IMR-90 (cell line): ENCODE results near the gene TMOD1. TPM values are rescaled to one million over a fixed set of nuclear protein-coding genes. Genes with fewer than 3 reads are reported as not detected.

Experiments used
- ATAC-seq: fragments of 200-7000 bp; cut with Tn5 transposase; 2 replicates; pipeline ENCODE4 v1.9.1; 2020; ENCODE audit warnings: low read depth, mild to moderate bottlenecking, moderate library complexity
- BruUV-seq: library from RNA; stranded (reverse); fragments of 400-500 nt; replicated peaks from 2 replicates; lab custom pipeline; 2021; lab: Mats Ljungman, UMichigan
- CTCF ChIA-PET: fragments of 300-600 bp; formaldehyde crosslinking; extraction: SDS; loops from one replicate; lab custom pipeline; 2021; ENCODE audit warnings: antibody characterized with exemption; lab: Yijun Ruan, JAX
- POLR2A ChIA-PET: fragments of 300-600 bp; sonication (Branson Sonifier 250); formaldehyde crosslinking; loops from one replicate; lab custom pipeline; 2022; ENCODE audit warnings: antibody characterized with exemption; ENCODE audit not compliant: unreplicated experiment; lab: Charles Lee
- DNase-seq: peaks from one replicate; pipeline ENCODE4 v3.0.0; 2013
- H2AFZ ChIP-seq: replicated peaks from 2 replicates; pipeline ENCODE3; 2013; ENCODE audit warnings: low read length, mild to moderate bottlenecking; ENCODE audit not compliant: poor library complexity
- H2AK5ac ChIP-seq: 2 replicates; pipeline ENCODE4 v1.6.1; 2013; ENCODE audit warnings: low read depth, low read length, inconsistent platforms
- H2AK9ac ChIP-seq: replicated peaks from 2 replicates; pipeline ENCODE3; 2013; ENCODE audit warnings: mild to moderate bottlenecking, low read depth, low read length, moderate library complexity; ENCODE audit not compliant: poor library complexity
- H2BK120ac ChIP-seq: 2 replicates; pipeline ENCODE4 v1.6.1; 2013; ENCODE audit warnings: low read depth, low read length, inconsistent platforms
- H2BK15ac ChIP-seq: 3 replicates; pipeline ENCODE4 v1.6.1; 2013; ENCODE audit warnings: low read depth, low read length, inconsistent platforms
- H2BK20ac ChIP-seq: 2 replicates; pipeline ENCODE4 v1.6.1; 2013; ENCODE audit warnings: low read depth, mild to moderate bottlenecking, inconsistent platforms, low read length, moderate library complexity
- H2BK5ac ChIP-seq: 2 replicates; pipeline ENCODE4 v1.6.1; 2013; ENCODE audit warnings: mild to moderate bottlenecking, low read depth, low read length, inconsistent platforms; ENCODE audit not compliant: poor library complexity, severe bottlenecking
- H3K14ac ChIP-seq: replicated peaks from 2 replicates; pipeline ENCODE4 v1.6.1; 2013; ENCODE audit warnings: low read depth, low read length, inconsistent platforms
- H3K18ac ChIP-seq: 2 replicates; pipeline ENCODE4 v1.6.1; 2013; ENCODE audit warnings: low read depth, low read length, control low read depth
- H3K23ac ChIP-seq: 2 replicates; pipeline ENCODE4 v1.6.1; 2013; ENCODE audit warnings: low read depth, low read length, inconsistent platforms
- H3K27ac ChIP-seq: 2 replicates; pipeline ENCODE4 v1.5.1; 2013; ENCODE audit warnings: mild to moderate bottlenecking, control low read depth, low read length; ENCODE audit not compliant: insufficient read depth
- H3K27me3 ChIP-seq: 2 replicates; pipeline ENCODE4 v1.6.1; 2013; ENCODE audit warnings: low read length; ENCODE audit not compliant: control insufficient read depth, insufficient read depth
- H3K36me3 ChIP-seq: 2 replicates; pipeline ENCODE4 v1.6.1; 2013; ENCODE audit warnings: low read length, mixed read lengths; ENCODE audit not compliant: control insufficient read depth, insufficient read depth
- H3K4ac ChIP-seq: 2 replicates; pipeline ENCODE4 v1.6.1; 2013; ENCODE audit warnings: low read depth, low read length, inconsistent platforms
- H3K4me1 ChIP-seq: 2 replicates; pipeline ENCODE4 v1.6.1; 2013; ENCODE audit warnings: low read length, mixed read lengths; ENCODE audit not compliant: control insufficient read depth, insufficient read depth
- H3K4me2 ChIP-seq: 2 replicates; pipeline ENCODE4 v1.6.1; 2013; ENCODE audit warnings: low read depth, mild to moderate bottlenecking, control low read depth, low read length, moderate library complexity
- H3K4me3 ChIP-seq: 2 replicates; pipeline ENCODE4 v1.5.1; 2013; ENCODE audit warnings: low read depth, mild to moderate bottlenecking, control low read depth, low read length, moderate library complexity; ENCODE audit not compliant: insufficient read depth
- H3K56ac ChIP-seq: 2 replicates; pipeline ENCODE4 v1.6.1; 2013; ENCODE audit warnings: low read length, inconsistent platforms; ENCODE audit not compliant: insufficient read depth; ENCODE audit errors: extremely low read depth
- H3K79me1 ChIP-seq, 2 experiments: 2 replicates each; pipeline ENCODE4 v1.6.1; 2013; ENCODE audit warnings: low read length in 2 of 2, inconsistent platforms in 1 of 2, low read depth in 1 of 2
- H3K9ac ChIP-seq: 2 replicates; pipeline ENCODE4 v1.6.1; 2013; ENCODE audit warnings: low read depth, low read length, control low read depth
- H3K9me1 ChIP-seq: 2 replicates; pipeline ENCODE4 v1.6.1; 2013; ENCODE audit warnings: low read length, inconsistent platforms; ENCODE audit not compliant: insufficient read depth
- H3K9me3 ChIP-seq: 2 replicates; pipeline ENCODE4 v1.6.1; 2013; ENCODE audit warnings: low read length; ENCODE audit not compliant: control insufficient read depth, insufficient read depth
- H4K20me1 ChIP-seq: 2 replicates; pipeline ENCODE4 v1.6.1; 2013; ENCODE audit warnings: low read length, inconsistent platforms; ENCODE audit not compliant: insufficient read depth
- H4K5ac ChIP-seq: 2 replicates; pipeline ENCODE4 v1.6.1; 2013; ENCODE audit warnings: mild to moderate bottlenecking, low read depth, low read length, control low read depth
- H4K8ac ChIP-seq, 2 experiments: 2 replicates each; pipeline ENCODE4 v1.6.1; 2013; ENCODE audit warnings: low read depth in 2 of 2, low read length in 2 of 2, control low read depth in 1 of 2, inconsistent platforms in 1 of 2
- H4K91ac ChIP-seq: 2 replicates; pipeline ENCODE4 v1.6.1; 2013; ENCODE audit warnings: low read depth, low read length, inconsistent platforms; ENCODE audit not compliant: insufficient read depth
- BHLHE40 ChIP-seq: fragments of 150-350 bp; IDR thresholded peaks from 2 replicates; pipeline ENCODE4 v1.6.1; 2016; ENCODE audit warnings: mild to moderate bottlenecking, low read depth, low read length
- WGBS, 2 experiments: methylation state at CpG; one replicate each; pipeline versions ENCODE4 v1.1.5 to v1.1.7; 2013; ENCODE audit warnings: missing lambda C conversion rate in 2 of 2; ENCODE audit not compliant: insufficient read length in 1 of 2; ENCODE audit errors: extremely low coverage in 2 of 2; 5-methylcytosine and 5-hydroxymethylcytosine counted together
- dilution Hi-C: fragments of 300-500 bp; cut with HindIII; formaldehyde crosslinking; loops from one replicate; pipeline ENCODE4 v1.14.3; 2018; ENCODE audit warnings: low sequenced_read_pairs; ENCODE audit not compliant: unreplicated experiment
- in situ Hi-C: fragments of 300-500 bp; cut with MboI; formaldehyde crosslinking; loops from 3 replicates; pipeline ENCODE4 v1.14.3; 2019; ENCODE audit warnings: low sequenced_read_pairs, inconsistent platforms, mixed read lengths
- intact Hi-C: fragments of 100-400 bp; cut with micrococcal nuclease; formaldehyde crosslinking; loops from 2 replicates; pipeline ENCODE4 v1.10.0; 2022
- polyA plus RNA-seq, 3 experiments: library from polyadenylated mRNA; depleted of rRNA; stranded (reverse); fragments of >200 nt; gene quantifications; 2 replicates each; pipeline ENCODE4 v1.2.3, GENCODE V29; 2012; ENCODE audit warnings: low replicate concordance in 1 of 3
- total RNA-seq: library from RNA; depleted of rRNA; stranded (reverse); fragments of >200 nt; gene quantifications from 2 replicates; pipeline ENCODE4 v1.2.3, GENCODE V29; 2012

The TMOD1 gene
- total and polyA plus RNA-seq, 2 of the 4 experiments (the other 2 are of a cell fraction), result 0.18 to 0.38 TPM

- no peak overlapping the region for H4K8ac ChIP-seq
- no peak overlapping the region for H3K23ac ChIP-seq
- ChIA-PET CTCF (interaction anchor here (0.6 kb wide), 1 partner anchor 143 kb away, joined by 8 read pairs; no protein-coding TSS in a partner anchor), POLR2A (no interaction called here)
- dilution Hi-C loops, result no loop called here
- H3K14ac ChIP-seq, result no peak overlapping the region
- H2BK15ac ChIP-seq, result no peak overlapping the region
- no peak overlapping the region for H2AK5ac ChIP-seq
- BruUV-seq, result no TSS peak
- H3K4ac ChIP-seq, result no peak overlapping the region
- no peaks in the 10 kb centered on the region for H4K20me1 ChIP-seq
- H2BK5ac ChIP-seq, result no peak overlapping the region
- in situ Hi-C loops, result no loop called here
- ATAC-seq, result no peak
- intact Hi-C loops, result no loop called here
- no peak overlapping the region for H3K4me2 ChIP-seq
- H3K27me3 ChIP-seq, result no peaks in the 10 kb centered on the region
- no peak overlapping the region for H3K4me3 ChIP-seq
- H3K36me3 ChIP-seq, result peaks cover 12% of the 10 kb centered on the region
- H3K18ac ChIP-seq, result no peak overlapping the region
- TF ChIP-seq BHLHE40, result no peak
- no peaks in the 10 kb centered on the region for H3K9me1 ChIP-seq
- no peak overlapping the region for H2BK120ac ChIP-seq
- no peak for DNase-seq
- H3K9me3 ChIP-seq, result no peaks in the 10 kb centered on the region
- H3K9ac ChIP-seq, result no peak overlapping the region
- no peak overlapping the region for H2AK9ac ChIP-seq
- H3K4me1 ChIP-seq, result peaks cover 4% of the 10 kb centered on the region; the same call in 1 of the 2 replicates
- H3K56ac ChIP-seq, result no peak overlapping the region
- no peak overlapping the region for H2AFZ ChIP-seq
- no peak overlapping the region for H4K5ac ChIP-seq
- H2BK20ac ChIP-seq, result no peak overlapping the region
- H3K79me1 ChIP-seq, result no peaks in the 10 kb centered on the region
- WGBS, 2 experiments, result 59% methylated on average over 7 of the region's 9 CpGs; no CpG with 5 or more reads in 1 of the 2 experiments
- no peak overlapping the region for H4K91ac ChIP-seq
- H3K27ac ChIP-seq, result no peak overlapping the region
Measured at GRCh38 chr9:97567182-97567893, 65.9 kb downstream of the TMOD1 start.
